ENCODE results near the gene FN1. TPM values are rescaled to one million over a fixed set of nuclear protein-coding genes. Genes with fewer than 3 reads are reported as not detected.

The FN1 gene
- total RNA-seq, 1 donor from 2014 or later = 962 TPM

GRCh38 chr2:215418064-215418963, 17.6 kb downstream of the FN1 start:
- DNase-seq (ENCODE audit: low read depth) = no peak
- H3K4me3 ChIP-seq (ENCODE audit: low read depth, low read length) = no peak overlapping the region
- TF ChIP-seq CTCF (conservative IDR thresholded peaks at IDR 0.05; ENCODE audit: low read depth, low read length) = no peak

- H3K4me3 ChIP-seq (ENCODE audit: low read depth, low read length) = no peak overlapping the region
- no peak for DNase-seq (ENCODE audit: low read depth)
- no peak for TF ChIP-seq CTCF (conservative IDR thresholded peaks at IDR 0.05; ENCODE audit: low read depth, low read length)
Observed at GRCh38 chr2:215417400-215417951, 18.4 kb downstream of the FN1 start.

DNA sequence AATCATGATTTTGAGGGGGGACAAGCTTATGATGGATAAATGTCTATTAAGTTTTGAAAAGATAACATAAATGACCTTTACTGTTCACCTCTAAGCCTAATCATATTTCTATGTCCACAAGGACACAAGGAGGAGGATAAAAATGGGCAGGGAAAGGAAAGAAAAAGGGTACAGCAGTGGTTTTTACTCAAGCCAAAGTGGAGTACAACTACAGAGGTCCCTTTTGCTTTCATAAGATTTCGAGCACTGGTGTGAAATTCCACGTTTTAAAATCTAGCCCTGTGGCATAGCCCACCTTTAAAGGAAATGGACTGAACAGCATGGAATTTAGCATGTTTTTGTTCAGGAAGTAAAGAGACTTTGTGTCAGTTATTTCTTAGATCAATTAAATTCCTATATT, 19.2 kb downstream of the FN1 start:
- TF ChIP-seq CTCF (conservative IDR thresholded peaks at IDR 0.05; ENCODE audit: low read depth, low read length) = no peak
- no peak for DNase-seq (ENCODE audit: low read depth)
- no peak overlapping the region for H3K4me3 ChIP-seq (ENCODE audit: low read depth, low read length)

DNA sequence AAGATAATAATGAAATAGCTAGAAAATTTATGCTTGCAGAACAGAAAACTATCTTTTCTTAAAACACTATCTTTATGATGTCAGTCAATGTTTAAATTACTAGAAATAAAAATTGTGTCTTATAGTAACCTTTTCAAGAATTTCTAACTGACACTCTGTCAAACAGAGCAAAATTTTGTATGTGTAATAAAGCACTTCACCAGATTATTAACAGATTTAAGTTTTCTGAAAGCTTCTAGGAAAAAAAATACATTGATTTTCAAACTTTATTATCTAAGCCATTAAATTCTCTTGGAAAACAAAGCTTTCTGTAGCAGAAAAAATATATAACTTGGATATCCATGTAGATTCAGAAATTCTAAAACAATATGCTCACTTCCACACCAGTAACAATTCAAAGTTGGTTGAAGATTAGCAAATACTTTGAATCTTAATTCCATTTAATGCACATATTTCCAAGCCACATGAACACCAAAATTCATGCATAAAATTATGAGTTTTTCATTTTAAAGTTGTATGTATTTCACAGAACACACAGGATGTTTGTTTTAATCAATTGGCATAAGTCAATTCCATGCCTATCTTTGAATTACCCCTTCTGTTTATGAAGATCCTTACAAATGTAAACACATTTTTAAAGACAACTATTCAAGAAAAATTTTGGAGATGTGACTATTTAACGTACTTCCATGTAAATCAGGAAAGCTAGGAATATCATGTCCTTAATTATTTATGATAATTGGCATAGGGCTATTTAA, 19.9 kb downstream of the FN1 start:
- DNase-seq (ENCODE audit: low read depth) = no peak
- H3K4me3 ChIP-seq (ENCODE audit: low read depth, low read length) = no peak overlapping the region
- no peak for TF ChIP-seq CTCF (conservative IDR thresholded peaks at IDR 0.05; ENCODE audit: low read depth, low read length)

DNA sequence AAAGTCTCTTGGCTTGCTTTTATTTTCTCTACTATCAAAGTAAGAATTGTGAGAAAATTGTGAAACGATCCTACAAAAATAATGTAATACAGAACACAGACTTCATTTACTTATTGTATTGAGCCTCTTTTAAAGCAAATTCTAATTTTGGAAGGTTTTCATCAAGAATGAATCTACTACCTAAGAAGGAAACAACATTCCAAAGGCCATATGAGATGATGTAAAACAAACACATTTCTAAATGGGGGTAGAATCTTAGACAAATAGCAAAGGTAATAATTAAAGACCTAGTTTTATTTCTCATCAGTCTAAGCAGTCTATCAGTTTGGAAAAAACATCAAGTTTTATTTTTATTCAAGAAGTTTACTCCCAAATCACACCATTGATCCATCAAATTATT, 20.6 kb downstream of the FN1 start:
- H3K4me3 ChIP-seq (ENCODE audit: low read depth, low read length) = no peak overlapping the region
- DNase-seq (ENCODE audit: low read depth) = no peak
- TF ChIP-seq CTCF (conservative IDR thresholded peaks at IDR 0.05; ENCODE audit: low read depth, low read length) = no peak

DNA sequence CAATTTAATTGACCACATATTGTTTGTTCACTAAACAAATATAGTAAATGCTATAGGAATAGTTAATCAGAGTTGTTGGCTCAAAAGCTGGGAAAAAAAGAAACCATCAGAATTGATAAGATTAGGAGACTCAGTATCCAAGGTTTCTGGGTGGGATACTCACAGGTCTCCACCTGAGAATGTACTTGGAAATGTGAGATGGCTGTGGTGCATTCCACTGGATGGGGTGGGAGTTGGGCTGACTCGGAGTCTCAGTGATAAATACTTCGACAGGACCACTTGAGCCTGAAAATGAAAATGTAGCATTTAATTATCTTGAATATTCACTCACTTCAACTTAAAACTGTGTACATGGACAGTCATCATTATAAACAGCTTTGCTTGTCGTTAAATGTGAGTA, 21.2 kb downstream of the FN1 start:
- H3K4me3 ChIP-seq (ENCODE audit: low read depth, low read length) = no peak overlapping the region
- no peak for DNase-seq (ENCODE audit: low read depth)
- no peak for TF ChIP-seq CTCF (conservative IDR thresholded peaks at IDR 0.05; ENCODE audit: low read depth, low read length)
